CD4-positive, alpha-beta T cell treated with Interleukin-4 for 1 hour (primary cell): ENCODE results near the gene PANK4.
"Not testable (repeated sequence)": the region's sequence is repeated elsewhere in the genome, so short reads cannot be mapped to it uniquely, and the experiment has no call there.

ENCODE experiments used
- DNase-seq, 2 donors: peaks; one replicate each; pipeline ENCODE4 v3.0.0-alpha.2; 2020 to 2022

Gene PANK4

GRCh38 chr1:2473198-2473597 is 53.2 kb downstream of the PANK4 start:
- no peak for DNase-seq

- no peak for DNase-seq
These were observed 53.7 kb downstream of the PANK4 start for GRCh38 chr1:2472561-2473177.

- no peak for DNase-seq
These were observed 54.3 kb downstream of the PANK4 start for GRCh38 chr1:2472109-2472508.

GRCh38 chr1:2471587-2472001 is 54.8 kb downstream of the PANK4 start:
- DNase-seq: no peak

GRCh38 chr1:2471159-2471471 is 55.3 kb downstream of the PANK4 start:
- DNase-seq: no peak

- DNase-seq: no peak
These were observed 55.9 kb downstream of the PANK4 start for GRCh38 chr1:2470290-2471158.

- DNase-seq: no peak
These were observed 57.1 kb downstream of the PANK4 start for GRCh38 chr1:2469103-2469940.

GRCh38 chr1:2468540-2468939 is 57.9 kb downstream of the PANK4 start:
- no peak for DNase-seq

- peak in 1 of 2 donors; percentile 31 for DNase-seq
These were observed 58.3 kb downstream of the PANK4 start for GRCh38 chr1:2468041-2468472.

GRCh38 chr1:2466958-2467554 is 59.3 kb downstream of the PANK4 start:
- peak in 1 of 2 donors; percentile 25 for DNase-seq

GRCh38 chr1:2466270-2466665 is 60.1 kb downstream of the PANK4 start:
- DNase-seq: no peak

- no peak for DNase-seq
These were observed 60.8 kb downstream of the PANK4 start for GRCh38 chr1:2465371-2466269.

- DNase-seq: no peak
These were observed 63.0 kb downstream of the PANK4 start for GRCh38 chr1:2463396-2463795.

- DNase-seq: no peak
These were observed 63.6 kb downstream of the PANK4 start for GRCh38 chr1:2462819-2463218.

GRCh38 chr1:2460996-2461751 is 65.2 kb downstream of the PANK4 start:
- no peak for DNase-seq

- no peak for DNase-seq
These were observed 66.2 kb downstream of the PANK4 start for GRCh38 chr1:2460203-2460602.

GRCh38 chr1:2459757-2460156 is 66.6 kb downstream of the PANK4 start:
- DNase-seq: no peak

GRCh38 chr1:2459102-2459753 is 67.2 kb downstream of the PANK4 start:
- DNase-seq: not testable (repeated sequence)

GRCh38 chr1:2458687-2459086 is 67.7 kb downstream of the PANK4 start:
- no peak for DNase-seq
